Natural killer cell (primary cell): ENCODE results near the gene SYS1. TPM values are rescaled to one million over a fixed set of nuclear protein-coding genes. Genes with fewer than 3 reads are reported as not detected.

Experiments
- ATAC-seq, 3 donors: fragments of 150-1000 bp in 2 of 3; fragments of 200-7000 bp in 1 of 3; cut with Tn5 transposase; 1 replicate in 1 of 3; 2 replicates in 2 of 3; pipeline ENCODE4 v1.10.0; 2021; ENCODE audit warnings: mild to moderate bottlenecking in 2 of 3, moderate library complexity in 2 of 3
- DNase-seq, 2 donors: peaks; one replicate each; pipeline versions ENCODE4 v3.0.0 to v3.0.0-alpha.2; 2013 to 2021; ENCODE audit warnings: mixed read lengths in 1 of 2
- H3K27ac ChIP-seq: one replicate; pipeline ENCODE4 v1.5.1; 2013; ENCODE audit warnings: mild to moderate bottlenecking, low read length
- H3K27me3 ChIP-seq: one replicate; pipeline ENCODE4 v1.6.1; 2013; ENCODE audit warnings: low read length; ENCODE audit not compliant: control insufficient read depth, insufficient read depth
- H3K36me3 ChIP-seq: one replicate; pipeline ENCODE4 v1.6.1; 2013; ENCODE audit warnings: low read length; ENCODE audit not compliant: control insufficient read depth, insufficient read depth
- H3K4me1 ChIP-seq: one replicate; pipeline ENCODE4 v1.6.1; 2013; ENCODE audit warnings: low read length; ENCODE audit not compliant: control insufficient read depth, insufficient read depth
- H3K4me3 ChIP-seq: one replicate; pipeline ENCODE4 v1.5.1; 2013; ENCODE audit warnings: low read length
- H3K9me3 ChIP-seq: one replicate; pipeline ENCODE4 v1.6.1; 2013; ENCODE audit warnings: low read length; ENCODE audit not compliant: control insufficient read depth, insufficient read depth
- H3K27ac Mint-ChIP-seq, 2 donors: one replicate each; pipeline ENCODE4 v1.8.0; 2022; ENCODE audit warnings: mild to moderate bottlenecking in 2 of 2, mixed read lengths in 2 of 2, moderate library complexity in 1 of 2
- H3K27me3 Mint-ChIP-seq, 2 donors: one replicate each; pipeline ENCODE4 v1.8.0; 2022; ENCODE audit warnings: low read depth in 2 of 2, mixed read lengths in 2 of 2
- H3K36me3 Mint-ChIP-seq: one replicate; pipeline ENCODE4 v1.8.0; 2022; ENCODE audit warnings: mixed read lengths
- H3K4me1 Mint-ChIP-seq, 2 donors: one replicate each; pipeline ENCODE4 v1.8.0; 2022; ENCODE audit warnings: mixed read lengths in 2 of 2
- H3K4me3 Mint-ChIP-seq: one replicate; pipeline ENCODE4 v1.8.0; 2022; ENCODE audit warnings: mild to moderate bottlenecking, moderate library complexity, mixed read lengths
- H3K9me3 Mint-ChIP-seq, 2 donors: one replicate each; pipeline ENCODE4 v1.8.0; 2022; ENCODE audit warnings: mixed read lengths in 2 of 2
- WGBS: methylation state at CpG from one replicate; pipeline ENCODE4 v1.1.7; 2013; ENCODE audit warnings: missing lambda C conversion rate; ENCODE audit not compliant: insufficient coverage; 5-methylcytosine and 5-hydroxymethylcytosine counted together
- intact Hi-C: fragments of 100-400 bp; cut with micrococcal nuclease; formaldehyde crosslinking; loops from one replicate; pipeline ENCODE4 v1.14.2; 2022
- total RNA-seq, 4 donors: library from RNA; stranded (reverse); fragments of 120-200 nt in 1 of 4; gene quantifications; one replicate each; pipeline versions ENCODE4 v1.2.3 to v1.2.4, GENCODE V29; 2013 to 2022
- TF ChIP-seq, protein P1 (sequence below): fragments of 200-600 bp; IDR thresholded peaks from one replicate; pipeline ENCODE4 v1.8.0; 2022; ENCODE audit warnings: antibody characterized with exemption

The SYS1 gene
- total RNA-seq, 3 donors from 2014 or later (not counting 1 experiment from before 2014, with no cell fraction given), result 73.8 to 77.4 (median 74.0) TPM

DNA sequence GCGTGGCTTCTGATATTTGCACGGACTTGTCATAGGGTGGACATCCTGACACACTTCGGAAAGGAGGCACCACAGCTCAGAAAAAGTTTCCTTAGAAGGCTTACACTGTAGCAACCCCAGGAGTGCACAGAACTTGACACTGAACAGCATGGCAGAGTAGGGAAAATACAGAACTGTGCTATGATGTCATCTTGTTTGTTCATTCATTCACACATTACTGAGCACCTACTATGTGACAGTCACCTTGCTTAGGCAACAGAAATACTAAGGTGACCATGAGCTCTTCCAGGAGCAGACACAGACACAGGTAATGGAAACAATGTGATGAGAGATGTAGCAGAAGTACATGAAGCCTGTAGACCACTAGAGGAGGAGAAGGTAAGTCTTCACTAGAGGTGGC is 50.5 kb downstream of the SYS1 start:
- TF ChIP-seq, protein P1, sequence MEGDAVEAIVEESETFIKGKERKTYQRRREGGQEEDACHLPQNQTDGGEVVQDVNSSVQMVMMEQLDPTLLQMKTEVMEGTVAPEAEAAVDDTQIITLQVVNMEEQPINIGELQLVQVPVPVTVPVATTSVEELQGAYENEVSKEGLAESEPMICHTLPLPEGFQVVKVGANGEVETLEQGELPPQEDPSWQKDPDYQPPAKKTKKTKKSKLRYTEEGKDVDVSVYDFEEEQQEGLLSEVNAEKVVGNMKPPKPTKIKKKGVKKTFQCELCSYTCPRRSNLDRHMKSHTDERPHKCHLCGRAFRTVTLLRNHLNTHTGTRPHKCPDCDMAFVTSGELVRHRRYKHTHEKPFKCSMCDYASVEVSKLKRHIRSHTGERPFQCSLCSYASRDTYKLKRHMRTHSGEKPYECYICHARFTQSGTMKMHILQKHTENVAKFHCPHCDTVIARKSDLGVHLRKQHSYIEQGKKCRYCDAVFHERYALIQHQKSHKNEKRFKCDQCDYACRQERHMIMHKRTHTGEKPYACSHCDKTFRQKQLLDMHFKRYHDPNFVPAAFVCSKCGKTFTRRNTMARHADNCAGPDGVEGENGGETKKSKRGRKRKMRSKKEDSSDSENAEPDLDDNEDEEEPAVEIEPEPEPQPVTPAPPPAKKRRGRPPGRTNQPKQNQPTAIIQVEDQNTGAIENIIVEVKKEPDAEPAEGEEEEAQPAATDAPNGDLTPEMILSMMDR, result no peak
- ATAC-seq, result no peak
- H3K9me3 ChIP-seq, result no peaks in the 10 kb centered on the region
- Mint-ChIP-seq H3K27ac (no peak overlapping the region), H3K36me3 (no peaks in the 10 kb centered on the region), H3K27me3 (no peaks in the 10 kb centered on the region), H3K4me1 (peaks cover 31 to 36% of the 10 kb centered on the region in 2 donors), H3K4me3 (no peak overlapping the region), H3K9me3 (no peaks in the 10 kb centered on the region)
- H3K27ac ChIP-seq, result no peak overlapping the region
- DNase-seq, result no peak
- no peak overlapping the region for H3K4me3 ChIP-seq
- peaks cover 2% of the 10 kb centered on the region for H3K36me3 ChIP-seq
- intact Hi-C loops, result no loop called here
- WGBS, result 91% methylated on average over 3 of the region's 3 CpGs
- H3K27me3 ChIP-seq, result no peaks in the 10 kb centered on the region
- H3K4me1 ChIP-seq, result peaks cover 18% of the 10 kb centered on the region

DNA sequence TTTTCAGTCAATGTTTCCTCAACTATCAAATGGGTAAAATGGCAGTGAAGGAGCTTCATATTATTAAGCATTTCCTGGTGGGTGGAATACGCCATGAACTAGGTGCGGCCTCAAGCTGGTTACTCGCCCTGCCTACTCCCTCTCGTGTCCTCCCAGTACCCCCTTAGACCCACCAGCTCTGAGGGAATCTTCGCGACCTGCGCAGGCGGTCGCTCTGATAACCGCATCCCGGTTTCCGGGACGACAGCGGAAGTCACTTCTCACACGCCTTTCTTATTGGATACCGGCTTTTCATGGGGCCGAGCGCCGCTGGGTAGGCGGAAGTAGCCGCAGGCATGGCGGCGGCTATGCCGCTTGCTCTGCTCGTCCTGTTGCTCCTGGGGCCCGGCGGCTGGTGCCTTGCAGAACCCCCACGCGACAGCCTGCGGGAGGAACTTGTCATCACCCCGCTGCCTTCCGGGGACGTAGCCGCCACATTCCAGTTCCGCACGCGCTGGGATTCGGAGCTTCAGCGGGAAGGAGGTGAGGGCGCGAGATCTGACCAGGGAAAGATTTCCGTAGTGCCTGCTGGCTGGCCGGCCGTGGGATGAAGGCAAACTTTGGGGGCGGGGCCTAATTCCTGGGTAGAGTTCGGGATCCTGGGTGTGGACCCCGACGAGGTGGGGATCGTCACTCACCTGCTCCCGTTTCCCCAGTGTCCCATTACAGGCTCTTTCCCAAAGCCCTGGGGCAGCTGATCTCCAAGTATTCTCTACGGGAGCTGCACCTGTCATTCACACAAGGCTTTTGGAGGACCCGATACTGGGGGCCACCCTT is 53.1 kb downstream of the SYS1 start, which contains the start of gene PIGT:
Gene PIGT (plus strand): TSS at position 320 of the 816 bp plus-strand sequence. CDS start 16 bp downstream, at position 336.
- TF ChIP-seq, protein P1, result no peak
- no peaks in the 10 kb centered on the region for H3K9me3 ChIP-seq
- H3K9me3 Mint-ChIP-seq, result no peaks in the 10 kb centered on the region
- peak; percentile 86 to 97 for DNase-seq
- peak; percentile 94 to 98 (median 95) for ATAC-seq
- H3K36me3 Mint-ChIP-seq, result peaks cover 8% of the 10 kb centered on the region
- peak within 1 kb of the TSS; percentile 93 to 95 for H3K27ac Mint-ChIP-seq
- peak within 1 kb of the TSS; percentile 78 for H3K4me3 ChIP-seq
- H3K4me1 ChIP-seq, result peaks cover 22% of the 10 kb centered on the region
- peak within 1 kb of the TSS; percentile 93 for H3K4me3 Mint-ChIP-seq
- H3K27ac ChIP-seq, result peak within 1 kb of the TSS; percentile 88
- peaks cover 36 to 43% of the 10 kb centered on the region in 2 donors for H3K4me1 Mint-ChIP-seq
- intact Hi-C loops, result loop anchor here (1.0 to 2.0 kb wide), 2 partner anchors 21 to 53 kb away; partner anchors contain the start of gene SYS1
- 0% methylated on average over 52 of the region's 52 CpGs for WGBS
- no peaks in the 10 kb centered on the region for H3K27me3 ChIP-seq
- H3K36me3 ChIP-seq, result peaks cover 25% of the 10 kb centered on the region
- no peaks in the 10 kb centered on the region for H3K27me3 Mint-ChIP-seq

DNA sequence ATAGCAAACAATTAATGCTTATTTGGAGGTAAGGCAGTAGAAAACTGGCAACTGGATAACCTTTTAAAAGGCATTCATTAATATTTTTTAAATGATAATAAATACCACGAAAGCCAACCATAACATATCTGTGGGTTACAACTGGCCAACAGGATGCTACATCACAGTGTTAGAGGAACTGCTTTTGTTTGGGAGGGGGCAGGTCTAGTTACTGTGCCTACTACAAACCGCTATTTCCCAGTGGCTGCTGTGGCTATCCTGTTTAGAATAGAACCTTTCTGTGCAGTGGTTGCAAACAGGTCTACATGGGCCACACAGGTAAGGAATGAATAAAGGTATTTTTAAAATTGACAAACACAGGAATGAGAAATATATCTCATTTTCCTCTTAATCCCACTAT is 54.0 kb downstream of the SYS1 start:
- no peak for ATAC-seq
- Mint-ChIP-seq H3K9me3 (no peaks in the 10 kb centered on the region), H3K4me1 (peaks cover 36 to 43% of the 10 kb centered on the region in 2 donors), H3K4me3 (peak overlapping the region; percentile 93), H3K27ac (peak overlapping the region; percentile 93 to 95), H3K36me3 (peaks cover 8% of the 10 kb centered on the region), H3K27me3 (no peaks in the 10 kb centered on the region)
- no peaks in the 10 kb centered on the region for H3K9me3 ChIP-seq
- no peaks in the 10 kb centered on the region for H3K27me3 ChIP-seq
- H3K4me1 ChIP-seq, result peaks cover 22% of the 10 kb centered on the region
- intact Hi-C loops, result loop anchor here (1.0 to 2.0 kb wide), 2 partner anchors 20 to 54 kb away; partner anchors contain the start of gene SYS1
- peak overlapping the region; percentile 78 for H3K4me3 ChIP-seq
- WGBS, result 60% methylated on average over 1 of the region's 2 CpGs
- H3K36me3 ChIP-seq, result peaks cover 34% of the 10 kb centered on the region
- DNase-seq, result no peak
- no peak overlapping the region for H3K27ac ChIP-seq
- TF ChIP-seq, protein P1, result no peak

Other genes starting within 250 kb of the SYS1 start
- not detected for gene WFDC5, start 248.0 kb upstream of the SYS1 start, total RNA-seq
- not detected for gene WFDC12, start 238.7 kb upstream of the SYS1 start, total RNA-seq
- 1 to 10 TPM in 1 of 3 donors, not detected in 2; 2.4 TPM for gene PI3, start 188.3 kb upstream of the SYS1 start, total RNA-seq
- not detected for gene SEMG1, start 156.1 kb upstream of the SYS1 start, total RNA-seq
- gene SEMG2, start 141.8 kb upstream of the SYS1 start, total RNA-seq, result not detected
- under 1 TPM in 1 of 3 donors, not detected in 2; 0.90 TPM for gene SLPI, start 108.6 kb upstream of the SYS1 start, total RNA-seq
- gene RBPJL, start 56.3 kb upstream of the SYS1 start, total RNA-seq, result not detected
- gene MATN4, start 54.9 kb upstream of the SYS1 start, total RNA-seq, result not detected
- 1 to 10 TPM in 2 of 3 donors, under 1 TPM in 1; 0.45 to 1.8 (median 1.5) TPM for gene SDC4, start 14.7 kb upstream of the SYS1 start, total RNA-seq
- under 1 TPM in 1 of 3 donors, not detected in 2; 0.14 TPM for gene TP53TG5, start 15.2 kb downstream of the SYS1 start, total RNA-seq
- gene DBNDD2, start 45.1 kb downstream of the SYS1 start, total RNA-seq, result 10 to 100 TPM; 13.0 to 14.7 (median 13.3) TPM
- 100 to 1,000 TPM; 173 to 190 (median 187) TPM for gene PIGT, start 53.0 kb downstream of the SYS1 start, total RNA-seq
- not detected for gene WFDC2, start 106.6 kb downstream of the SYS1 start, total RNA-seq
- gene SPINT3, start 152.5 kb downstream of the SYS1 start, total RNA-seq, result not detected
- gene WFDC6, start 176.3 kb downstream of the SYS1 start, total RNA-seq, result not detected
- not detected for gene EPPIN, start 184.2 kb downstream of the SYS1 start, total RNA-seq
- gene WFDC8, start 216.1 kb downstream of the SYS1 start, total RNA-seq, result not detected